SU-DHL-6 (cell line): Measurements from ENCODE around the gene SLC25A3.

Source experiments
- CTCF ChIP-seq: fragments of 200-600 bp; sonication (generic); IDR thresholded peaks from one replicate; pipeline ENCODE4 v1.5.1; 2017; ENCODE audit warnings: antibody characterized with exemption, mild to moderate bottlenecking, low read length, moderate library complexity; ENCODE audit not compliant: insufficient read depth, poor library complexity, severe bottlenecking
- EZH2phosphoT487 ChIP-seq: fragments of 200-600 bp; sonication (generic), shearing (Covaris generic); conservative IDR thresholded peaks from 2 replicates; pipeline ENCODE4 v1.6.1; 2018; ENCODE audit warnings: mild to moderate bottlenecking, antibody characterized with exemption, low read length, moderate library complexity, mixed read lengths

- TF ChIP-seq CTCF (no peak), EZH2phosphoT487 (no peak)
Measured at GRCh38 chr12:98618952-98619351, 25.5 kb downstream of the SLC25A3 start.
